NCI-H460 (cell line): ENCODE data around the gene CXCR6. TPM values are rescaled to one million over a fixed set of nuclear protein-coding genes. Genes with fewer than 3 reads are reported as not detected.

Experiments
- DNase-seq: peaks from one replicate; pipeline ENCODE4 v3.0.0-alpha.2; 2016; ENCODE audit warnings: low read depth; ENCODE audit errors: extremely low read depth
- total RNA-seq: library from RNA; depleted of rRNA; stranded (reverse); fragments of >200 nt; shearing (Covaris generic); gene quantifications from 2 replicates; pipeline ENCODE4 v1.2.3, GENCODE V29; 2014

The CXCR6 gene
- total RNA-seq, 1 experiment from 2014 or later, result 0.10 TPM

DNA sequence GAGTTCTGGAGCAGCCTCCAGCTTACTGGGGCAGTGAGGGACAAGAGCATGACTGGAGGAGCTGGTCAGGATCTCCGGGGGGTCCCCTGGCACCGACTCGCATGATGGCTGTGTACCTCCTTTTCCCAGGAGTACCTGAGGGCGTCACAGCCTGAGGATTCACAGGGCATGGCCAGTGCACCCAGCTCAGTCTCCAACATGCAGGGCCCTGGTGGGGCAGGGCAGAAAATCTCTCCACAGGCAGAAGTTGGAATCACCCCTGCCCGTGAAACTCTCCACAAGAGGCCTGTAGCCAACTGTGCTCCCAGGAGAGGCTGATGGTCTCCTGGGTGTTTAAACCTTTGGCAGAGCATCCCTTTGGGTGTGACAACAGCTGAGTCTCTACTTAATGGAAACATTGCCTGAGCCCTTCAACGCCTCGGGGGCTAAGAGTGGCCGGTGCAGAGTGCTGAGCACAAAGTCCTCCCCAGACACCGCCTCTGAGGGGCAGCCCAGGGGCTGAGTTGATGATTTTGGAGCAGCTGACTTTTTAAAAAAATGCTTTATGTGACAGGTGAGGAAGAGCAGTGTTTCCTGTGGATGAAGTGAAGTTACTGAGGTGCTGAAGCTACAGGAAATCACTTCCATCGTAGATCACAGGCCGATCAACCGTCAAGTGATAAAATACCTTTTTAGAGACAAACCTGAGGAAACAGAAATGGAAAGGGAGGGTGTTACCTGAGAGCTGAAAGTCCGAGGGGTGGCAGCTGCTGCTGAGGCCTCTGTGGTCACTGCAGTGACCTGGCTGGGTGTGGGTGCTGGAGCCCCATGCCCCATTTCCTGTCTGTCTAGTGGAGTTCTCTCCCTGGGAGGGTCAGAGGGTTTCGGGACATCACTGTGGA is 21.9 kb upstream of the CXCR6 start:
- DNase-seq, result no peak

DNA sequence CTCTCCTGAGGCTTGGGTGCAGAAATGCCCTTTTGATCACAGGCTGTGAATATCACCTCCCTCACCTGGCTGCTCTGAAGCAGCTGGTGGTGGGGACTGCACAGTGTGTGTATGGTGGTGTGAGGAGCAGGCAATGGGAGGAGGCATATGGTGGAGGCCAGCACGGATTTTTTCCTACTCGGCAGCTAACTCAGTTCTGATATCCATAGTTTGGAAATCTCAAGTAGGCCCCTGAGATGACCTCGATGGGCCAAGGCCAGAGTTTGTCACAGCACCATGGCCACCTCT is 21.3 kb upstream of the CXCR6 start:
- no peak for DNase-seq

DNA sequence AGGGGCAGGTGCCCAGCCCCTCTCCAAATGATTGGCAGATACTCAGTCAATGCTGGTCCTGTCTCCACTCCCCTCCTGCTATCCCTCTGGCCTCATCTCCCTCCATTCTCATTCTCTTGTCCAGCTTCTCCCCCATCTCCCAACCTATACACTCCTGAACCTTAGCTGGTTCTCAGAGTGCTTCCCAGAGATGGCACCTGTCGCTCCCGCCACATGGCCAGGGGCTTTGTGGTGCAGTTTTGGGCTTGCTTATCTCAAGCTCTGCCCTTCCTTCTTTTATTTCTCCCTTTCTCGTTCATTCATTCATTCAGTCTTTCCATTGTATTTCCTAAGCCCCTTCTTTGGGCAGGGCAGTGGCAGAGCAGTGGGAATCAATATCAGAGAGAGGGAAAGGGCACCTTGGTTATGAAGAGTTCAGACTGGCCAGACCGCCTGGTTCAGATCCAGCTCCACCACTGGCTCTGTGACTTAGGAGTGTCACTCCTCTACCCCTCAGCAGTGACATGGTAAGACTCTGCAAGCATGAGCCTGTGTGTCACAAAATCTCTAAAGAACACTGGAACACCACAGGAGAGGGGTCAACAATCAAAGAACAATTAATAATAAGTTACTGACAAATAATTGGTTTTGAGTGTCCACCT is 20.2 kb upstream of the CXCR6 start:
- DNase-seq, result no peak

DNA sequence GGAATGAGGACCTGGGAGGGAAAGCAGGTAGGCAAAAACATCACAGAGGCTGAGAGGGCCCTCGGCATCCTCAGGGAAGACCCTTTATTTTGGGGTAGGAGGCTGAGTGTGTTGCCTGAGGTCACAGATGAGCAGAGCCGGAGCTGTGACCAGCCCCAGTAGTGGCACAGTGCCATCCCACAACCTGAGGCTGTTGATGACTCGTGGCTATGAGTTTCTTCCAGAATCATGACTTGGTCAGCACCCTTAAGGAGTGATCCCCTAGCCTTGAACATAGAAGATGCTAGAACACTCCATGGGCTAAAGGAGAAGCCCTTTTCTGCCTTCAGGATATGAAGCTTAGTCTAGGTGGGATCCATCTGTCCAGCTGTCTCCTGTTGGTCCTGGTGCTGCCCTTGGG is 19.5 kb upstream of the CXCR6 start:
- no peak for DNase-seq

DNA sequence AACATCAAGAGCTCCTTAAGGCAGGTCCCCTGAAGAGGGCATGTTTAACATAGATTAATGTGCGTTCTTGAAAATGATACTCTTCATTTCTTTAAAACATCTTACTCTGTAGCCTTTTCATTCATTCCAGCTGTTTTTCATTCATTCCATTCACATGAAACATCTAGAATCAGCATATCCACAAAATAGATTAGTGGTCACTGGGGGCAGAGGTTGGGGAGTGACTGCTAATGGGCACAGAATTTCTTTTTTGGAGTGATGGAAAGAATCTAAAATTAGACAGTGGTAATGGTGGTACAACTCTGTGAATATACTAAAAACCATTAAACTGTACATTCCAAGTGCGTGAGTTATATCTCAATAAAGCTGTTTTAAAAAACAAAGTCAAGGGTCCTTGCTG is 15.4 kb upstream of the CXCR6 start:
- no peak for DNase-seq

DNA sequence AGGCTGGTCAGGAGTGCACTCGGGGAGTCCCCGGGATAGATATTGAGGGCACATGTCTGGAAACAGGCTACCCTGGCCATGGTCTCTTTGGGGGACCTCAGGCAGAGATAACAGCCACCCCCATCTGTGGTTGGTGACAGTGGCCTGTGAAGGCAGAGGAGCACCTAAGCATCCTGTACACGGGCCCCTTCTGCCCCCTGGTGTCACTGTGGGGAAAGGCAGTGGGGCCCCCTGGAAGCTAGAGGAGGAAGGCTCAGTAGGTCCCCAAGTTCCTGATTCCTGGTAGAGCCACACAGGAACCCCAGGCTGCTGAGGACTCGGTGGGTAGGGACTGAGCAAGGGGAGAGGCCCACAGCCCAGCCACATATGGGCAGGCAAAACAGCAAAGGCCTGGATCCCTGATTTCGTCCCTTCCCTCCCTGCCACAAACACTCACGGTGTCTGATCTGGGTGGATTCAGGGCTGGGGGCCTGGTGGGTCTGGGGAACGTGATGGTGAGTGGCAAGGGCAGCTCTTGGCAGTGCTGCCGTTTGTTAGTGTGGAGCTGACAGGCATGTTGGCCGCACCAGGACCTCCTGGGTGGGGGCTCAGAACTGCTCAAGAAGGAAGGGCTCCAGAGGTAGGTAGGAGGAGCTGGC is 14.1 kb upstream of the CXCR6 start:
- peak; percentile 23 for DNase-seq

DNA sequence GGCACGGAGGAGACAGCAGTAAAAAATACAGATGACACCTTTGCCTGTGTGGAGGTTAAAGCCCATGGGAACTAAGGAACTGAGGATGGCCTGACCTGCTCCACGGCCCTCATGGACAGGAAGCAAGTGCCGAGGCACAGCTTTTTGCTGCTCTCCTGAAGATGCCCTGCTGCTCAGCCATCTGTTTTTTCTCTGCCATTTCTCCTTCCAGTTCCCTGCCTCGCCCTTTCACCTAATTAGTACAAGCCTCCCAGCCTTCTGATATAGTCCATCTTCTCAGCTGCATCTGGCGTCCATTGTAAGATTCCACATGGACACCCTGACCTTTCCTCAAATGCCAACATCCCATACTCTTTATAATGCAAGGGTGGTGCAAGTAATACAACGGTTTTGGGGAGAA is 11.8 kb upstream of the CXCR6 start:
- no peak for DNase-seq

DNA sequence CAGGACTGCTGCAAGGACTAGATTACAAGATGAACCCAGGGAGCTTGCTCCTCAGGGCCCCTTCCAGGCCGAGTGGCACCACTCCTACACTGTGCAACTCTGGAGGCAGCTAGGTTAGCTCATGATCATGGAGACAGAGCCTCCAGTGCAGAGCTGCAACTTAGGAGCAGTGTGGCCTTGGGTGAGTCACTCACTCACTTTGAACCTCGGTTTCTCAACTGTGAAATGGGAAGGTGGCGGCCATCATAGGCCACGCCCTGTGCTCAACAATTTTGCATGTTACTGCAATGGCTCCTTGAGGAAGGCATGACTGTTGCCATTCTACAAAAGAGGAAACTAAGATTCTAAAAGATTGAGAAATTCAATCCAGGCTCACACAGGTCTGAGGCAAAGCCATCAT is 11.2 kb upstream of the CXCR6 start:
- no peak for DNase-seq

DNA sequence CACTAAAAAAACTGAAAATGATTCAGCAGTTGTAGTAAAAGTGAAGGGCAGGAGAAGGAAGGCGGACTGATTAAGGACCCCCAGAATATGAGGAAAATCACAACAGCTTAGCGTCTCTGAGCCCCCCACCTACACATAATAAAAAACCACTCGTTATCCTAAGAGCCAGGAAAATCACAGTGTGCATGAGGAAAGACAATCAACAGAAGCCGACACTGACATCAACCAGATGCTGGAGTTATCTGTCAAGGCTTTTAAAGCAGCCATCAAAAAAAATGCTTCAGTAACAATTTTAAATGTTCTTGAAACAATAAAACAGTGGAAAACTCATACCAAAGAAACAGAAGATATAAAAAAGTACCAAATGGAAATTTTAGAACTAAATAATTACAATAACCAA is 9.7 kb upstream of the CXCR6 start:
- no peak for DNase-seq

DNA sequence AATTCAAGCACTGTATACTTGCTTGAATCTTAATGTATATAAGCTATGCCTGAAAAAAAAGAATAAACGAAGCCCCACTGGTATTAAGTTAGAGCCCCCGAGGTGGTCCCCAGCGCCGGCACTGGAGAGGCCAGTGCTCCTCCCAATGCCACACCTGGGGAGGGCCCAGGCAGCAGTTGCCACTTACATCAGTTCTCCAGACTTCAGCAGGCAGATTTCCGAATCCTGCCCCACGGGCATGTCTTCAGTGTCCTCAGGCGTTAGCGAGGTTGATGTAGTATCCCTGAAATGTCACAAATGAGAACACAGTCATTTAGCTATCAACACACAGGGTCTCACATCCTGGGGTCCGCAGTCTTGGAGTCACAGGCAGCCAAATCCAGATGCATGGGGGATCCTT is 7.0 kb upstream of the CXCR6 start:
- no peak for DNase-seq

DNA sequence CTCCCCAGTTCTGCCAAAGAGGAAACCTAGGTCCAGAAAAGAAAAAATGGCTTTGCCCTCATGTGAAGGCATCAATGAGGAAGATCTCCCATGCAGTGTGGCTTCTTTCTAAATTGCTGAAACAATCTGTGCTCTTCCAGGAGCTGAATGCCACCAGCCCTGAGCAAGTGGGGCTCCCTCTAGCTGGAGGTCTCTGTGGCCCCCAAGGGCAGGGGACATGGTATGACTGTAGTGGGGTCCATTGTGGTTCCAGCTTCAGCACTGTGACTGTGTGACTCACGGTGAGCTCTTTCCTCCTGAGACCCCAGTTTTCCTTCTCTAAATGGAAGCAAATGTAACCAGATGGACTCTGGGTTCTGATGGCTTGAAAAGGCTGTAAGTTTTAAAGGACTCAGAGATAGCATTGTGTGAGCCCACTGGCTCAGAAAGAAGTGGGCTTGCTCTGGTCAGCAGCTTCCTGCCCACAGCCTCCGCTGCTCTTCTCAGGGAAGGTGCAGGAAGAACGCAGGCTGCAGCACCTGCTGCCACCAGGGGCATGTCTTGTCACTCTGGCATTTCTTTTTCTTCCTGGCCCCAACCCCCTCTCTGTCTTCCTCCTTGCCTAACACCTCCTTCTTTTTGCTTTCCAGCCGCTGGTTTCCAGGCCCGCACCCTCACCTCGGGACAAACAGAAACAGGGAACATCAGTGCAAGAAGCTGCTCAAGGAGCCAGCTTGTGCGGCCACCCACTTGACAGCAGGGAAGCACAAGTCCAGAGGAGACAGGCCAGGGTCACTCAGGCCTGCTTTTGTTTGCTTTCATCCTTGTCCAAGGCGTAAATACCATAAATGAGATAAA is 5.8 kb upstream of the CXCR6 start:
- DNase-seq, result no peak

DNA sequence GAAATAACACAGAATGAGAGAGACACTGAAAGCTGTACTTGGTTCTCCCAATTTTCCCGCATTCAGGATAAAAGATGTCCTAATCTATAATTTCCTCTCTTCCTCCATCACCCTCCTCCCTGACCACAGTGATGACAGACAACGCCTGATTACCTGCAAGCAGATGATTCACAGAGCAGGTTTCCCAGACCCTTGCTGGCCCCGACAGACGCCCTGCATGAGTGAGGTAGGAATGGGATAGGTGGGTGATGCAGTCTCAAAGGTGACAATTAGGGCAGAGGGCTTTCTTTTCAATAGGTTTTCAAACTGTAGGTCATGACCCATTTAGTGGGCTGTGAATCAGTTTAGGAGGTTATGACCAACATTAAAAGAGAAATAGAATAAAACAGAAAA is 5.2 kb upstream of the CXCR6 start:
- DNase-seq, result no peak

DNA sequence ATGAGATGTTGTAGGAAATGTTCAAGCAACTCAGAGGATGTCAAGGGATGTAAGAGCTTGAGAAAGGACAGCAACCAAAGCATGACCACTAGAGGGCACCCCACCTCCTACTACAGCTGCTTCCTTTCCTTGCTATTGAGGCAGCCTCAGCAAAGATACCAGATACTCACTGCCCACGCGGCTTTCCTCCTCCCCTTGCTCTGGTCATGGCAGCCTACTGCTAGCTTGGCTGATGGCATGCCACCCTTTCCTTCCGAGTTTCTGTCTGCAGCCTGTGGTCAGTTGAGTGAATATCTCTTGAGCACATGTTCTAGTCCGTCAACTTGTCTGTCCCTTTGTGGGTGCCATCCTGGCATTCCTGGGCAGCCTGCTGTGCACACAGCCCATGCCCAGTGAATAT is 4.4 kb upstream of the CXCR6 start:
- DNase-seq, result peak; percentile 59

DNA sequence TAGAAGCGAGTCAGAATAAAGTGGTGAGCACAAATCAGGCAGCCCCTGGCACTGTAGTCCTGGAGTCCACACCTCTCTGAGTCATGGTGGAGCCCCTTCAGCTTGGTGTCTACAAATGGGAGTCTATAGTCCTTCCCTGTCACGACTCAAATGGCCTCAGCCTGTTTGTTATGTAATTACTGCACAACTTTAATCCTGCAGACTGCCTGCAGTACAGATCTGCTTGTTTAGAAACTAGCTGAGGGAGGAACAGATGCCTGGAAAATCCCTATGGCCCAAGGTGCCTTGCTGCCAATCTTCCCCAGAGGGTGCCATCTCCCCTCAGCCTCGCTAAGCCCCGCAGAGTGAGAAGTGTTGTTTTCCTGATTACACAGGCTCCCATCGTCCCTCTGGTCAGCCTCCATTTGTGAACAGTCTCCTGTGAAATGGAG is 3.9 kb upstream of the CXCR6 start:
- no peak for DNase-seq

DNA sequence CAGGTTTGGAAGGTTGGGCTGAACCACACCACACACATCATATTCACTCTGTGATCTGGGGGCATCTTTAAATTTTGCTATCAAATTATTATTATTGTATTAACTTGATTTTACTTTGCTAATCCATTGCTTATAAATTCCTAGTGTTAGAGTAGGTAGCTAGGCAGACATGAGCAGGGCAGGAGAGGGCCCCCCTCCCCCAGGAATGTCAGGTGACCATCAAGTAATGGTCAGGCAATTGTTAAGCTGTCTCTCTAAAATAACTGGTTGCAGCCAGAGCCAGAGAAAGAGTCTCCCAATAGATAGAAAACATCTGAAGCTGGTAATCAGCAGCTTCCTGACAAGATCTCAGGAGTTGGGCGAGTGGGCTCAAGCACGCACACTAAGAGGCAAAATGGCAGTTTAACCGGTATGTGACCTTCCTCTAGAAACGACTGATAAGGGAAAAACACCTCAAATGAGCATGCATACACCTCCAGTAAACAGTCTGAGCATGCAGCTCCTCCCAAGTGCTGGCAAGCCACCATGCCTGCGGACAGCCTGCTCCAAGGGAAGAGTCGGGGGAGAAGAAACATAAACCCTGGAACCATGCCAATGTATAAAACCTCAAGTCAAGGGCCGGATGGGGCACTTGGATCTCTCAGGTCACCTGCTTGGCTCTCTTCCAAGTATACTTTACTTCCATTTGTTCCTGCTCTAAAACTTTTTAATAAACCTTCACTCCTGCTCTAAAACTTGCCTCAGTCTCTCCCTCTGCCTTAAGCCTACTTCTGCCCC is 3.1 kb upstream of the CXCR6 start:
- DNase-seq, result no peak

DNA sequence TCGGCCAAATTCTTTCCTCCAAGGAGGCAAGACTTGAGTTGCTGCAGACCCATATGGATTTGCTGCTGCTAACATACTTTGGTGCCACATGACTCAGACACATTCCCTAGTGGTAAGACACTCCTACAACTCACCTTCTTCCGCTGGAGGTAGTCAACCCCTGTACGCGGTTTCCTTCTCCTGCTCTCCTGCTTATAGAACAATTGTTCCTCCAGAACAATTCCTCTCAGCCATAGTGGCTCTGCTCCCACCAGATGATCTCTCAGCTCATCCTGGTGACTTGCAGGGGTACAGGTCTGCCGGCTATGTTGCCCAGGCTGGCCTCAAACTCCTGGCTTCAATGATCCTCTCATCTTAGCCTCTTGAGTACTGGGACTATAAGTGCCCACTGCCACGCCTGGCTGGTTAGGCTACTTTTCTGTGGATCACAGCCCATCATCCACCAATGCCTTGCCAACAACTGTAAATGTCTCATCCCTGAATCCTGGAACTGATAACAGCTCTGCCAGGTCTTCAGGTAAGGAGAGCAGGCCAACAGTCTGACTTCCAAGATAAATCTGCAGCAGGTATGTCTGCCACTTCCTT is 2.4 kb upstream of the CXCR6 start:
- no peak for DNase-seq

DNA sequence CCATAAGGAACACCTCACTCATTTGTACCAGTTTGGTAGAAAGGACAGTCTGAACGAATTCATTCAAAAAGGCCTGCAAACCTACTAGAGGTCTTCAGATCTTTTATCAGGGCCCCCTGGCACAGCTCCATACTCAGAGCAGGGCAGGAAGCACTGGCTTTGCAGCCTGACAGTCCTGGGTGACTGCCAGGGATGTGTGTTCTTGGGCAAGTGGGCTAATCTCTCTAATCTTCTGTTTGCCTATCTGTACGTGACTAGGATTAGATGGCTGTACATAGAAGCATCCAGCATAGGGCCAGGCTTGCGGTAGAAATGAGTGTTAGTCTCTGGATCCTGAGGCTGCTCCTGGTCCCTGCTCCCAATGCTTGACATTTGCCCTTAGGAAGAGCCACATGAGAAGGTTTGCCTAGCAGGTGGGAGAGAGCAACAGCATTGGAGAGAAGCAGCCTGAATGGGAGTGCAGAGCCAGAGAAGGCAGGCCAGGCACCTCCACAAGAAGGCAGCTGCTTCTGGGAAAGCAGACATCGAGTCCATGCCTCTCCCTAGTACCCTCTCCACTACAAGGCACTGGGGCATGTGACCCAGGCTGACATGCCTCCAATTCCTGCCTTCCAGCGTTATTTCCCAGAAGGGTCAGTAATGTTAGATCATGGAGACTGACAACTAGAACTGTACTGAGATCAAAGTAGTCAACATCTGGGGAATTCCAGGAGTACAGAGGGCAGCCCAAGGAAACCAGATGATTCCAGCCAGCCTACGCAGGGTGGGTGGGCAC is 1.0 kb upstream of the CXCR6 start:
- DNase-seq, result no peak

DNA sequence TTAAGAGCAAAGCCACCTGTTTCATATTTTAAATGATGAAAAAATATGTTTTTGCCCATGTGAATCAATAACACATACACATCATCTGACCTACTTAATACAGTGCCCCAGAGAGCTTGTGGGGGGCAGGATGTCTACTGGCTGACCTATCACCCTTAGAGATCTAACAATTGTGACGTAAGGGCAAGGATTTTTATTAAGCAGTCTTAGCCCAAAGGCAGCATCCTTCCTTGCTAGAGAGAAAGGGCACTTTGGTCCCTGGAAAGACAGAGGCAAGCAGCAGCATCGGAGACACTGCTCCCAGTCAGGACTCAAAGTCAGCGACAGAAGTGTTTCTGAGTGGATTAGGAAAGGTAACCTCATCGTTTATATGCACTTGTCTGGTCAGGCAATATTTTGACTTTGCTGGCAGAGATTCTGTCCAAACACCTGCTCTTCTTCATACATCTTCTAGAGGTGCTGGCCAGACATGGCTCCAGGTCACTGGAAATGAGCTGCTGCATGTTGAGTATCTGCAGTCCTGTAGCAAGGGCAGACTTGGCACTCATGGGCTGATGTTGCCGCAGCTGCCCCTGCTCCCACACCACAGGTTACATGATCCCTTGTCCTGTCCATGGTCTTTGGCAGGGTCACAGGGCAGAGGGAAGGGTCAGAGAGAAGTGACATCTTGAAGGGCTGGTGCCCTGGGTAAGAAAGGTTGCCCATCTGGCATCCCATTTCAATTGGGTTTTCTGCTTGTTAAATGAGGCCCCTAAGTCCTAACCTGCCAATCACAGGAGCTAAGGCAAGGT is 1.8 kb downstream of the CXCR6 start:
- DNase-seq, result no peak
